Measurements from ENCODE around the gene TNFAIP8L1. TPM values are rescaled to one million over a fixed set of nuclear protein-coding genes. Genes with fewer than 3 reads are reported as not detected.

TNFAIP8L1 gene
- total RNA-seq, 1 donor from 2014 or later, result 3.0 TPM

DNA sequence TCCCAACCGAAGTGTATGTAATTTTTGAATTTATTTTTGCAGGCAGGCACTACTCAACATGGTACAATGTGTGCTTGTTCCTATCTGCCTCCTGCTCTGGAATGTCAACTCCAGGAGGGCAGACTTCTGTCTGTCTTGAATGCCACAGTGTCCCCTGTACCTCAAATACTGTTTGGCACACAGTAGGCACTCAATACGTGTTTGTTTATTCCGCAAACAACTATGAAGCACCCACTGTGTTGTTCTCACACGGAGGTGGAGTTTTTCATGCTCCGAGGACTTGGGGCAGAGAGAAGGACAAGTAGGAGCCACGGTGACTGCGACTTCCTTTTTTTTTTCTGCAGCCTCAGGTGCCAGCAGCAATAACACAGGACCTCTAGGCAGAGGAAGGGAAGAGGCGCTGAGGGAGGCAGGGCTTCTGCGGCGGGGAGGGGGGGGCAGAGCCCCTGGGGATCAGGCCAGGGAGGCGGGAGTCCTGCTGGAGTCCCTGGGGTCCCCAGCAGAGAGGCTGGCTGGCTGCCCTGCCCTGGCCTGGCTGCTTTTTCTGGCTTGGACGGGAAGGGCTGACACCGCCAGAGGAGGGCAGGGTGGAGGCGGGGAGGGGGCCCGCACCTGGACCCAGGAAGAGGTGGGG, 29.3 kb upstream of the TNFAIP8L1 start:
- no peak for DNase-seq (ENCODE audit: low read depth)

DNA sequence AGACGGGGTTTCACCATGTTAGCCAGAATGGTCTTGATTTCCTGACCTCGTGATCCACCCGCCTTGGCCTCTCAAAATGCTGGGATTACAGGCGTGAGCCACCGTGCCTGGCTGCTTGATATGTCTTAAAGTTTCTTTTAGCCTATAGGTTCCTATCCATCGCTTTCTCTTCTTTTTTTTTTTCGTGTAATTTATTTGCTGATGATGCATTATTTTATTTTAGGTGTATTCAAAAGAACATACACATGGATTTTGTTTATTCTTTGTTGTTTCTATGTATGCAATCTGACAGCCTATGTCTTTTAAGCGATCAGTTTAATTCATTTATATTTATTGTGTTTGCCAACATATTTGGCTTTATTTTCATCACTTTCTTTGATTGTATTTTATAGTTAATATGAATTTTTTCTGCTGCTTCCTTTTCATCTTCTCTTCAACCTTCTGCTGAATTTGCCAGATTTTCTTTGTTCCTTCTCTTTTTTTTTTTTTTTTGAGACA, 26.0 kb upstream of the TNFAIP8L1 start:
- DNase-seq (ENCODE audit: low read depth), result no peak

GRCh38 chr19:4618019-4618418, 21.3 kb upstream of the TNFAIP8L1 start:
- no peak for DNase-seq (ENCODE audit: low read depth)

GRCh38 chr19:4619668-4620294, 19.5 kb upstream of the TNFAIP8L1 start:
- DNase-seq (ENCODE audit: low read depth), result no peak

GRCh38 chr19:4620675-4621074, 18.6 kb upstream of the TNFAIP8L1 start:
- DNase-seq (ENCODE audit: low read depth), result no peak

- no peak for DNase-seq (ENCODE audit: low read depth)
These were observed 16.5 kb upstream of the TNFAIP8L1 start for GRCh38 chr19:4622695-4623421.

DNA sequence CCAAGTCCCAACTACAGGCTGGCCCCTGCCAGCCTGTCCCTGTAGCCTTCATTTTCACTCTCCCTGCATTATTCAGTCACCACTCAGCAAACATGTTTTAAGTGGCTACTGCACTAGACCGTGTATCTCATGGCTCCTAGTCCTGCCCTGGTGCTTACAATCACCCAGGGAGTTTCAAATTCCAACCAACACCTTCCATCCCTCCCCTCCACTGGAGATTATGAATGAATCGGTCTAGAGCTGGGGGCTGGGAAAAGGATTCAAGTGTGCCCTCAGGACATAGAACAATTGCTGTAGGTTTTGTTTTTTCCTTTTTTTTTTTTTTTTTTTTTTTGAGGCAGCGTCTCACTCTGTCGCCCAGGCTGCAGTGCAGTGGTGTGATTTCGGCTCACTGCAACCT, 15.0 kb upstream of the TNFAIP8L1 start:
- no peak for DNase-seq (ENCODE audit: low read depth)

DNA sequence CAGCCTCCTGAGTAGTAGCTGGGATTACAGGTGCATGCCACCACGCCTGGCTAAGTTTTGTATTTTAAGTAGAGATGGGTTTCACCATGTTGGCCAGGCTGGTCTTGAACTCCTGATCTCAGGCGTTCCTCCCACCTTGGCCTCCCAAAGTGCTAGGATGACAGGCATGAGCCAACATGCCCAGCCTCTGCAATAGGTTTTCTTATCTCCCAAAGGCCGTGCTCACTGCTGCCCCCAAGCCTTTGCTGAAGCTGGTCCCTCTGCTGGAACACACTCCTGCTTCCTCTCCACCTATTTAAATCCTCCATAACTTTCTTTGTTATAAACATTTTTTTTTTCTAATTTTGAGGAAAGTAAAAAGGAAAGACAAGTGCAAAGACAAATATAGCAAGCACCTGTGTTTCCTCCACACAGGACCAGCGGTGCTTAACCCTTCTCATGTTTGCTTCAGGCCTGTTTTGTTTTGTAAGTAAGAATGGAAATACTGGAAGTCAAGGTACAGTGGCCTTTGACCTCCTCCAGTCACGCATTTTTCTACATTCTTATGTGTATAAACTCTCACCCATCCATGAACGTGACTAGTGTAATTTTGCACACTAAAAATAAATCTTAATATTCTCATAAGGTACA, 14.5 kb upstream of the TNFAIP8L1 start:
- no peak for DNase-seq (ENCODE audit: low read depth)

DNA sequence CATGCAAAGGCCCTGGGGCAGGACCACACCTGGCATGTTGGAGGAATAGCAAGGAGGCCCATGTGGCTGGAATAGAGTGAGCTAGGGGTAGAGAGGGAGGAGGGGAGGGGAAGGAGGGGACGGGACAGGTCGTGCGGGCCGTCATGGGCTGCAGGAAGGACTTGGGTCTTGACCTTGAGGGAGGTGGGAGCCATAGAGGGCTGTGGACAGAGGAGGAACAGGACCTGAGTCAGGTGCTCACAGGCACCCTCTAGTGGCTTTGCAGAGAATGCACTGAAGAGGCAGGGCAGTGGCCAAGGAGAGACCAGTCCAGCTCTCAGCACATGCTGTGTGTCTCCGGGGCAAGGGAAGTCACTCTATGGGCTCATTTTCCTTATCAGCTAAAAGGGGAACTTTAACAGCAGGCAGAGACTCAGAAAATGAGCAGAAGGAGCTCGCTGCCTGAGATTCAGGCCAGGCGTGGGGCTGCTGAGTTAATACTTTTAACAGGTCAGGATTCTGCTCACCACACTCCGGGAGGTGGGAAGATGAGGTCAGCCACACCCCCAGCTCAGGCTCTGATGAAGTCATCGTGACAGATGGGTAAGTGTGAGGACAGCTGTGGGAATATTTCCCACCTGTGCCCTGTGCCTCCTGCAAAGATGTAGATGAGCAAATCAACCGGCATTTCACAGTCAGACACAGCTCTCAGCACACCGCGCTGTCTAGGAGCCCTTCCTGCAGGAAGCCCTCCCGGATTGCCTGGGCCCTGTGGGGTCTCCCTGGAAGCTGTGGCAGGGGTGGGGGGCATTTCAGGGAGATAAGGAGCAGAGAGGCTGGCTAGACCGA, 6.0 kb upstream of the TNFAIP8L1 start:
- DNase-seq (ENCODE audit: low read depth), result peak; percentile 81

DNA sequence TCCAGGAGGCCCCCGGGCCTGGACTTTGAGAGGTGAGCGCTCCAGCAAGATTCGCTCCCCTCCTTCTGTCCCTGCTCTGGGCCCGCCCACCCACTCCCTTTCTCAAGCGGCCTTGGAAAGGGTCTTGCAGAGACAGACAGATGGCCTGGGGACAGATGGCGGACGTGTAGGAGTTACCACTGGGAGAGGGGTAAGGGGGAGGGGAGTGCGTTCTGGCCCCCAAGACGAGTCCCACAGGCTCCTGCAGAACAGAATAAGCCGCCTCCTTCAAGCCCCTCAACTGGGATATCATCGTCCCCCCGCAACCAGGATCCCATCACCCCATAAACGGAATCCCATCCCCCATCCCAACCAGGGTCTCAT, 3.6 kb upstream of the TNFAIP8L1 start:
- DNase-seq (ENCODE audit: low read depth), result no peak

DNA sequence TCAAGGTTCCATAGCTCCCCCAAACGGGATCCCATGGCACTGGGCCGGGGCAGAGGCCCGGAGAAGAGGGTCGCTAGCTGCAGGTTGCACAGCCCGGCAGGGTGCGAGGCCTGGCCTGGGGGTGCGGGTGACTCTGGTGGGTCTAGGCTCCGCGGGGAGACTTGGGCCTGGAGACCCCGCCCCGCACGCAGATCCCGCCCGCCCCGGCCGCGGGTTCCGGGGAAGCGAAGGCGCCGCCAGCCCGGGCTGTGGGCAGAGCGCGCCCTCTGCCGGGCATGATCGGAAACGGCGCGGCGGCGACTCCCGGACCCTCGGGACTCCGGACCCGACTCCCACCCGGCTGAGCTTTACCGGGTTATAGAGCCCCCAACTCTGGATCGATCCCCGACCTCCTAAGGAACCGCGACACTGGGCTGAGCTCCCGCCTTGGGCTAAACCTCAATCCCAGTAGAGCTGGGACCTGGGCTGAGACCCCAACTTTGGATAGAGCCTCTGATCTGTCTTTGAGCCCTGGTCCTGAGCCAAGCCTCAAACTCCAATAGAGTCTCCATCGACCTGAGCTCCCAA, 3.1 kb upstream of the TNFAIP8L1 start:
- no peak for DNase-seq (ENCODE audit: low read depth)

- no peak for DNase-seq (ENCODE audit: low read depth)
These were observed 2.6 kb upstream of the TNFAIP8L1 start for GRCh38 chr19:4636761-4637160.

DNA sequence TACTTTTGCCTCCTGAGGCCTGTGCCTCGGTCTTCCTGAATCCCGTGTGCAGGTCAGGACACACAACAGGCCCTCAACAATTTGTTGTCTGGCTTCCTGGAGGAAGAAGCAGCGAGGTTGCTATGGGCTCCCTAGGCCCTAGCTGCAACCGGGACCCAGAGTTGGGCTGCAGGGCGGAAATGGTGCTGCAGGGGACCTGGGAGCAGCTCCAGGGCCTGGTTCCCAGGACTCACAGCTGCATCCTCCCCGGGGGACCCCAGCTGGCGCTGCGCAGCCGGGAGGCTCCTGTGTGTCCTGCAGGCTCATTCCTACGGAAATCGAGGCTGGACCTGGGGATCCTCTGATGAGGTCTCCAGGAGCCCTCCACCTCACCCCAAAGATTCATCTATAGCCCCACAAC, 999 bp upstream of the TNFAIP8L1 start:
- no peak for DNase-seq (ENCODE audit: low read depth)

DNA sequence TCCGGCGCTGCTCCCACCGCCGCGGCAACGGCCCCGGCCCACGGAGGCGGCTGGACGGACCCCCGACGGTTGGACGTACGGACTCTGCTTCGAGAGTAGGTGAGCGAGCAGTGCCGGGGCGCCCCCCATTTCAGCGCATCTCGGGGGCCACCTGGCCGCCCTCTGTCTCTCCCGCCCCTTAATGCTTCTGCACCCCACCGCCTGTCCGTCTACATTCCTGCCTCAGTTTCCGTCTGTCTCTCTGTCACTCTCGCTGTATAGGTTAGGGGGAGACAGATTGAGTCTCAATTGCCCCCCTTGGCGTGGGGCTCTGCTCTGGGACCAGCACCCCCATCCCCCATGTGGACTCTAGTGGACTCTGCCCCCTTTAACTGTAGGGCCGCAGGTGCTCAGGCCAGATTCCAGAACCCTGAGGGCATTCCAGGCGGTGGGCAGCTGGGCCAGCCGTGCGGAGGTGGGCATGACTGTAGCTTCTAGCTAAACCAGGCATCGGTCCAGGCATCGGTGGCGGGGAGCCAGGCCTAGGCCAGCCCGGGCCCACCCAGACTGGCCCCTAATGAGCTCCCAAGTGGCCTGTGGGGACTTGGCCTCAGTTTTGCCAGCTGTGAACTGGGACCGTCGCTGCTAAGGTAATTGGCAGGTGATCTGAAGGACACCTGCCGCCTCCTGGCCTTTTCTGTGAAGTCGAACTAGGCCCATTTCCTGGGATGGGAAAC, 373 bp downstream of the TNFAIP8L1 start:
- DNase-seq (ENCODE audit: low read depth), result no peak

GRCh38 chr19:4640247-4641000, 1.1 kb downstream of the TNFAIP8L1 start:
- no peak for DNase-seq (ENCODE audit: low read depth)

DNA sequence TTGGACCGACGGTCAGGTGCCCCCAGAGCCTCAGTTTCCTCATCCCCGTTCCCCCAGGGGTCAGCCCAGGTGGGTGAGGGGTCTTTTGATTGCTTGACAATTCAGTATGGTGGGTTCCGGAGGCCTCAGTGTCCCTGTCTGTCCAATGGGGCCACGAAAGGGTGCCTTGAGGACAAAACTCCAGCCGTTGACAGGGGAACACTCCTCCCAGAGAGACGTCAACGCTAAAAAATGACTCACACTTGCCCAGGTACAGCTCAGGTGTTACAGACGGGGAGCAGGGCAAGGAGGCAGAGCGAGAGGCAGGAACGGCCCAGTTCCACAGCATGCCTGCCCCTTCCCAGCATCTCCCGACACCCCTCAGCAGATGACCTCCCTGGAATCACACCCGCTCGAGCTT, 1.8 kb downstream of the TNFAIP8L1 start:
- DNase-seq (ENCODE audit: low read depth), result no peak

- DNase-seq (ENCODE audit: low read depth), result no peak
These were observed 3.3 kb downstream of the TNFAIP8L1 start for GRCh38 chr19:4642625-4643024.

DNA sequence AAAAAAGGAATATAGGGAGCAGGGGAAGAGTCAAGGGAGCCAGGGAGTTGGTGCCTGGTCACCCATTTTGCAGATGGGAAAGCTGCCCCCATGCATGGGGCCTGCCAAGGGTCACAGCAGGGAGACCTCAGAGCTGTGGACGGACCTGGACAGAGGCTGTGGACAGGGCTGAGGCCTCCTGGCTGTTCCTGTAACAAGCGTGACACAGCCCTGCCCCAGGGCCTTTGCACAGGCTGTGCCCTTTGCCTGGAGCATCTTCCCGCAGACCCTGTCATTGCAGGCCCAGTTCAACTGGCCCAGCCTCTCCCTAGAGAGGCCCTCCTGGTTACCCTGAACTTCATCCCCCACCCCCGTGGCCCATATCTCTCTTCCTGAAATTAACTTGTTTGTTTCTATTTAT, 6.4 kb downstream of the TNFAIP8L1 start:
- DNase-seq (ENCODE audit: low read depth), result no peak

GRCh38 chr19:4647676-4648644, 8.6 kb downstream of the TNFAIP8L1 start:
- DNase-seq (ENCODE audit: low read depth), result no peak

All from renal cortical epithelial cell (primary cell).